Kasumi-1 (cell line): ENCODE results near the gene OSER1.
"Not testable (repeated sequence)": the region's sequence is repeated elsewhere in the genome, so short reads cannot be mapped to it uniquely, and the experiment has no call there.

ENCODE experiments used
- DNase-seq, 2 experiments: peaks; one replicate each; lab custom pipeline; 2025; lab: John Stamatoyannopoulos, UW

OSER1 gene

GRCh38 chr20:44210406-44211176, at the start of gene OSER1:
Gene OSER1 (minus strand): TSS chr20:44210771. CDS start chr20:44206957, 3,814 bp downstream.
- peak; percentile 95 for DNase-seq

DNA sequence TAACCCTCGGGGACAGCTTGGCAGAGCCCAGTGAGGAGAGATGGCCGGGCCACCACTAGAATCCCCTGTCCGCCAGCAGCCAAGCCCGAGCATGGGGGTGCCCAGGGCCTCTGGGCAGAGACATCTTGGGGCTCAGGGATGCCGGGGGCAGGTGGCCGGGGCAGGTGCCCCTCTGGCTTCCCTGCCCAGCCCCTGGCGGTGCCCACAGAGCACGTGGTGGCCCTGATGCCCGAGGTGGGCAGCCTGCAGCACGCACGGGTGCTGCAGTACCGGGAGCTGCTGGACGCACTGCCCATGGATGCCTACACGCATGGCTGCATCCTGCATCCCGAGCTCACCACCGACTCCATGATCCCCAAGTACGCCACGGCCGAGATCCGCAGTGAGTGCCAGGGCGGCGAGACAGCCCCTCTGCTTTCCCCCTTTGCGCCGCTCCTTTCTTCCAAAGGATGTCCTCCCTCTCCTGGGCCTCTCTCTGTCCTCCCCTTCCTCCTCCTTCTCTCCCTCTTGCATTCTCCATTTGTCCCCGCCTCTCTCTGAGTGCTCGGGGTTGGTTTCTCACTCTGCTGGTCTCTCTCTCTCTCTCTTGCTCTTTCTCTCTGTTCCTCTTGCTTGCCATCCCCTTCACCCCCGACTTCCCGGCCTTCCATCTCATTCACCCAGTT, 47.8 kb upstream of the OSER1 start:
- DNase-seq, result no peak

DNA sequence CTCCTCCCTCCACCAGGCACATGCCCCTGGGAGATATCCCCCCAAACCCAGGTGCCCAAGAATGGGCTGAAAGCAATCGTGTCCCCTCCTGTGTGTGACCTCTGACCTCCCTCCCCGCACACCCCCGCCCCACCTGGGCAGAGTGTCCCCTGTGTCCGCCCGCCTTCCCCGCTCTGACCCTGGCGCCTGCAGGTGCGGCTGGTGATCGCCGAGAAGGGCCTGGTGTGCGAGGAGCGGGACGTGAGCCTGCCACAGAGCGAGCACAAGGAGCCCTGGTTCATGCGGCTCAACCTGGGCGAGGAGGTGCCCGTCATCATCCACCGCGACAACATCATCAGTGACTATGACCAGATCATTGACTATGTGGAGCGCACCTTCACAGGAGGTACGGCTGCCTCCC, 46.4 kb upstream of the OSER1 start:
- no peak for DNase-seq

DNA sequence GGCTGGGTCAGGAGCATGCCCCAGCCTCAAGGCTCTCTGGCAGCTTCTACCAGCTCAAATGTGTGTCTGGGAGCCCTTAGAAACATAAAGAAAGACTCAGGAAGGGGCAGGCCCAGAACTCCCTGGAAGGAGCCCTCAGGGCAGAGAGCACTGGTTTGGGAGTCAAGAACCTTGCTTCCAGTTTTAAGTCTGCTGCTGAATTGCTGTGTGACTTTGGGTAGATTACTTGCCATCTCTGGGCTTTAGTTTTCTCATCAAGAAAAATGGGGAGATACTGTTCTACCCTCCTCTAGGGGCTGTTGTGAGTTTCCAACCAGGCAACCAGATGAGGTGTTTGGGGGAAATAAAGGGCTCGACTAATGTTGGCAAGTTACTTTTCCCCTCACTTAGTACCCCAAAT, 45.4 kb upstream of the OSER1 start:
- no peak for DNase-seq

DNA sequence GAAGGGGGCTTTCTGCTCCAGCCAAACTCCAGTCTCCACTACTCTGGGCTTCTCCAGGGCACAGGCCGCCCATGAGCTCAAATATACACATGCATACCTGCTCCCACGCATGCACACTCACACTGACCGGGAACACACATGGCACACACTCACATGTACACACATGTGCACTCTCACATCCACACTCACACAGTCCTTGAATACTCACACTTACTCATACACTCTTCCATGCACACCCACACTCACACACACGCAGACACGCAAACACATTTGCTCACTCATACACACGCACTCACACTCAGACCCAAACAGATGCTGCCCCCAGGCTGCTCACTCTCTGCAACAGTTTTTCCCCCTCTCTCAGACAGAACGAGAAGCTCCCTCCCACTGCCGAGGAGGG, 43.5 kb upstream of the OSER1 start:
- no peak for DNase-seq

GRCh38 chr20:44253528-44253927, 43.0 kb upstream of the OSER1 start:
- no peak for DNase-seq

GRCh38 chr20:44251284-44251683, 40.7 kb upstream of the OSER1 start:
- DNase-seq, result no peak

DNA sequence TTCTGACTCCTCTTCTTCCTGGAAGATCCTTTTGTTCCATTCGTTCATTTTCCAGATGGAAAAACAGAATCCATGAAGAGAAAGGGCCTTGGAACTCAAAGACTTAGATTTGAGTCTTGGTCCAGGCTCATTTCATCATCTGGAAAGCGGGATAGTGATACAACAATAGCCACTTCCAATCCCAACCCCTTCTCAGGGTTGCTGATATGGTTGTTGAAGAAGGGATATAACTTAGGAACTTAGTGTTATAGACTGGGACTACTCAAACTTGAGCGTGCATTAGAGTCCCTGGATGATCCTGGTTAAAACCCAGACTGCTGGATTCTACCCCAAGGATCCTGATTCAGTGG, 37.8 kb upstream of the OSER1 start:
- DNase-seq, result no peak

GRCh38 chr20:44247586-44248409, 37.2 kb upstream of the OSER1 start:
- peak; percentile 33 to 38 for DNase-seq

- DNase-seq, result no peak
Observed at GRCh38 chr20:44247131-44247571, 36.6 kb upstream of the OSER1 start, which contains the start of gene GDAP1L1. Gene GDAP1L1 (plus strand): TSS chr20:44247308. CDS start chr20:44247335, 27 bp downstream.

DNA sequence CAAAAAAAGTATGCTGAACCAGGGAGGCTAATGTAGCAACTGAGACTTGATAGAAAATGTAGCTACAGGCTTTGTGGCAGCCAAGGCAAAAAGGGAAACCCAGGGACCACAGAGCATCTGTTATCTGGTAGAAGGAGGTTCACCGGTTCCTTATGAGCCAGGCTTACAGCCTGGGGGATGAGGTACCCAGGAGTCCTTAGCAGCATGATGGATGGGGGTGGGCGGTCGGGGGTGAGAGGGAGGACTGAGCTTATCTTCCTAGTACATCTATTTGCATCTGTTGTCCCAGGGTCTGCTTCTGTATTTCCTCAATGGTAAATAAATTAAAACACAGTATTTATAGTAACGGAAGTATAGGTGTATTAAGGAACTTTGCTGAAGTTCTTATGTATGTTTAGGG, 35.4 kb upstream of the OSER1 start:
- no peak for DNase-seq

DNA sequence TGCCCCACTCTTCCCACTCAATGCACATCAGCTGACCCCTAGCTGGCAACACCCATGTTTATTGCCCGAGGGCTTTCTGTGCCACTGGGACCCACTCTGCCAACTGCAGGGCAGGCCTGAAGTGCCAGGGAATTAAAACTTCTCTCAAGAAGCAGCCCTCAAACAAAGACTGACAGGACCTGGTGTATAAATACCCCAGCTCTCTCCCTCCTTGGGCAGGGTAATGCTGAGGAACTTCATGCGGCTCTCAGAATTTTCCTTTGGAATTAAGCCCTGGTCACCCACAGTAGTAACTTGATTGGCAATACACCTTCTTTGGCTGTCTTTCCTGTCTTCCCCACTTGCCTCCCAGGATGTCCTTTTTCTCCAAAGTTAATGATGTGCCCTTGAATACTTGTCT, 31.2 kb upstream of the OSER1 start:
- no peak for DNase-seq

GRCh38 chr20:44236840-44237239, 26.3 kb upstream of the OSER1 start:
- not testable (repeated sequence) for DNase-seq

GRCh38 chr20:44235702-44236101, 25.1 kb upstream of the OSER1 start:
- DNase-seq, result no peak

DNA sequence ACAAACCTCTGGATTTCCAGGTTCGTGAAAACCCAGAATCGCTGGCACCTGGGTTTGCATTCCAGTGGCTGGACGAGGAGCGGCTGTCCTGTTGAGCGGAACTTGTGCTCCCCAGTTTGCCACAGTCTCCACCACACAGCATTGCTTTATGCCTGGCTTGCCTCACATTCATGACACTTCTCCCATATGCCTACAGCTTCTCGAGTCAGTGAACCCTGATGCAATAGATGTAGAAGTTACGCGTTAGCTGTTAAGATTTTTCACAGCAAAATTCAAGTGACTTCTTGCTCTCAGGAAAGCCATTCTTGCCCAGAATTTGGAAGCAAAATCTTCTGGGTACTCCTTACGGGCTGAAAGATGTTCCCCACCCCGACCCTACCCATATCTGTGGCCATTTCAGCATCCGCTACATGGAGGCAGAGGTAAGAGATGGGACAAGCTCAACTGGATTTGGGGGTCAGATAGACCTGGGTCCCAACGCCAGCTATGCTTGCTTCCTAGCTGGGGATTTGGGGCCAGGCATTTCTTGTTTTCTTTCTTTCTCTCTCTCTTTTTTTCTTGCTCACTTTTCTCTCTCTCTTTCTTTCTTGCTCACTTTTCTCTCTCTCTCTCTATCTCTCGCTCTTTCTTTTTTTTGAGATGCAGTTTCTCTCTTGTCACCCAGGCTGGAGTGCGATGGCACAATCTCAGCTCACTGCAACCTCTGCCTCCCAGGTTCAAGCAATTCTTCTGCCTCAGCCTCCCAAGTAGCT, 24.2 kb upstream of the OSER1 start:
- no peak for DNase-seq

GRCh38 chr20:44233436-44234016, 23.0 kb upstream of the OSER1 start:
- no peak for DNase-seq

GRCh38 chr20:44232469-44232856, 21.9 kb upstream of the OSER1 start:
- not testable (repeated sequence) for DNase-seq

DNA sequence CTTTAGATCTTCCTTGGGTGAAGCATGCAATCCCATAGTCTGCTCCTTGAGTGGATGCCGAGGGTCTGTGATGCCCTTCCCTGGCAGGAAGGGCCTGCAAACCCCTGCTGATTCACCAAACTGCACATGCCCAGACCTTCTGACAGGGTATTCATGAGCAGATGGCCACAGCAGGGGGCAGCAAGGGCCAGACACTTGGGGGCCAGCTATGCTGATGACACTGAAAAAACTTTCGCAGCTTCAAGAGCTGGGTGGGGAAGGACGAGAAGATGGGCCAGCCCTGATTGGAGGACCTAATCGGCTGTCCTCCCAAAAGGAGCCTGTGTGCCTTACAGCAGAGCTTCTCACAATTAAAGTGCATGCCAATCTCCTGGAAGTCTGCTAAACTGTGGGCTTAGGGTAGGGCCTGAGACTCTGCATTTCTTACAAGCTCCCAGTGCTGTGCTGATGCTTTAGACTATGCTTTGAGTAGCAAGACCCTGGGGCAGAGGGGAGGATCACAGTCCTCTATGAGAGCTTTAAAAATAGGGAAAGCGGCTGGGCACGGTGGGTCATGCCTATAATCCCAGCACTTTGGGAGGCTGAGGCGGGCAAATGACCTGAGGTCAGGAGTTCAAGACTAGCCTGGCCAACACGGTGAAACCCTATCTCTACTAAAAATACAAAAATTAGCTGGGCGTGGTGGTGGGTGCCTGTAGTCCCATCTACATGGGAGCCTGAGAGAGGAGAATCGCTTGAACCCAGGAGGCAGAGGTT, 21.3 kb upstream of the OSER1 start:
- DNase-seq, result no peak

- DNase-seq, result no peak
Observed at GRCh38 chr20:44231193-44231592, 20.6 kb upstream of the OSER1 start.

DNA sequence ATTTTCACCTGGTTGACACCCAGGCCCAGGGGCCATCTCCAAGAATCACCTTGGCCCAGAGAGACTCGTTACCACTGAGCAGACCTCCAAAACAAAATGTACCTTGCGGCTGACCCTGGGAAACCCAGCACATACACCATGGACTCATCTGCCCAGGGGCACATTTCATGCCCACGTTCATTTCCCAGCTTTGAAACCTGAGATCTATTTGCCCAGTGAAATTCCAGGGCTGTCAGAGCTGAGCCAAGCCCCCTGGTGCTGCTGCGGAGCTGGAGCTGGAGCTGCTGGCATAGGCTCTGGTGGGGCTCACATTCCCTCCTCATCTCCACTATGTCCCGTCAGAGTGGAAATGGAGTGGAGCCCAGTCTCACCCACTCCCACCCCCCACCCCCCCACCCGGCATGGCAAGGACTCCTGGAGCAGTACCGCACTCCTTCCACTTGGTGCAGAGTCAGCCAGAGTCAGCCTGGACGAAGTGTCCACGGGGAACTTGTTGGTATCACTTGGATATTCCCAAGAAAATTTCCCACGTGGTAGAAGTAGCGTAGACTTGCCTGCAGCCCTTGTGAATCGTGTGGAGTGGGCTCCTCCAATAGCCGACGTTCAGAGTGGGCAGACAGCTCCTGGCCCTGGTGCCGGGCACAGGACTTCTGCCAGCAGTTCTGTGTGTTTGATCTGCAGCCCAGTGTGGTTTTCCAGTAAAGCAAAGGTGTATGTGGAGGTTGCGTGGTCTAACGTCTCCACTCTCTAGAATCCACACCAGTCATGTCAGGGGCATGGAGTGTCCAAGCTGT, 18.1 kb upstream of the OSER1 start:
- DNase-seq, result no peak
